K562 (cell line): ENCODE results near the gene SERPINA1. TPM values are rescaled to one million over a fixed set of nuclear protein-coding genes. Genes with fewer than 3 reads are reported as not detected.

ENCODE experiments used
- ATAC-seq: fragments of 200-7000 bp; cut with Tn5 transposase; 3 replicates; pipeline ENCODE4 v1.9.1; 2020; ENCODE audit warnings: moderate library complexity
- BruUV-seq: library from RNA; stranded (reverse); fragments of 400-500 nt; replicated peaks from 2 replicates; lab custom pipeline; 2021; lab: Mats Ljungman, UMichigan
- CTCF ChIA-PET: fragments of 300-600 bp; formaldehyde crosslinking; extraction: SDS; loops from one replicate; lab custom pipeline; 2021; ENCODE audit warnings: low intra/inter-chr PET ratio; lab: Yijun Ruan, JAX
- POLR2A ChIA-PET: fragments of 300-600, 350-650 bp; sonication (Branson Sonifier 250); formaldehyde crosslinking; extraction: SDS; loops from one replicate; lab custom pipeline; 2021; ENCODE audit warnings: antibody characterized with exemption, inconsistent platforms; lab: Yijun Ruan, JAX
- DNase-seq, 4 experiments: peaks; one replicate each; pipeline versions ENCODE4 v3.0.0 to v3.0.0-alpha.2; 2011 to 2018; ENCODE audit warnings: low spot score in 3 of 4, mixed read lengths in 3 of 4; ENCODE audit errors: extremely low read depth in 1 of 4
- FAIRE-seq: peaks from 2 replicates; lab custom pipeline; 2011; peaks lifted over from hg19 to GRCh38; lab: Jason Lieb, UNC
- H2AFZ ChIP-seq: 2 replicates; pipeline ENCODE4 v1.6.0; 2011; ENCODE audit warnings: low read depth, low read length, control low read depth, inconsistent platforms
- H3K27ac ChIP-seq: fragments of 200-600 bp; 3 replicates; pipeline ENCODE4 v1.8.0; 2011; ENCODE audit warnings: low read depth, mild to moderate bottlenecking, control low read depth, inconsistent platforms, low read length, moderate library complexity, mixed read lengths; ENCODE audit errors: extremely low read depth
- H3K27me3 ChIP-seq, 2 experiments: fragments of 300-600 bp in 1 of 2; 2 replicates in 1 of 2; 3 replicates in 1 of 2; pipeline versions ENCODE4 v1.6.0 to v1.8.0; 2011; ENCODE audit warnings: inconsistent platforms in 2 of 2, low read length in 2 of 2, mild to moderate bottlenecking in 1 of 2, mixed read lengths in 1 of 2, moderate library complexity in 1 of 2; ENCODE audit not compliant: control insufficient read depth in 2 of 2, insufficient read depth in 2 of 2
- H3K36me3 ChIP-seq: fragments of 300-600 bp; 3 replicates; pipeline ENCODE4 v1.8.0; 2011; ENCODE audit warnings: mild to moderate bottlenecking, low read length, inconsistent platforms; ENCODE audit not compliant: control insufficient read depth, insufficient read depth
- H3K4me1 ChIP-seq, 2 experiments: fragments of 200-600 bp in 1 of 2; replicated peaks in 1 of 2; 2 replicates in 1 of 2; 3 replicates in 1 of 2; pipeline versions ENCODE4 v1.5.1 to v1.8.0; 2011; ENCODE audit warnings: inconsistent platforms in 2 of 2, low read length in 2 of 2, mild to moderate bottlenecking in 1 of 2, mixed read lengths in 1 of 2, moderate library complexity in 1 of 2; ENCODE audit not compliant: control insufficient read depth in 2 of 2, insufficient read depth in 2 of 2
- H3K4me2 ChIP-seq: 2 replicates; pipeline ENCODE4 v1.6.1; 2011; ENCODE audit warnings: low read length, control low read depth, inconsistent platforms, mixed read lengths; ENCODE audit not compliant: insufficient read depth
- H3K4me3 ChIP-seq: fragments of 200-600 bp; sonication (generic), shearing (Covaris generic); 2 replicates; pipeline ENCODE4 v1.5.1; 2016; ENCODE audit warnings: control low read depth, inconsistent platforms
- H3K79me2 ChIP-seq: fragments of 200-600 bp; 3 replicates; pipeline ENCODE4 v1.8.0; 2011; ENCODE audit warnings: low read length, inconsistent platforms; ENCODE audit not compliant: control insufficient read depth, insufficient read depth
- H3K9ac ChIP-seq, 2 experiments: 2 replicates each; pipeline versions ENCODE4 v1.6.0 to v1.6.1; 2011; ENCODE audit warnings: low read depth in 2 of 2, low read length in 2 of 2, control low read depth in 1 of 2, inconsistent platforms in 1 of 2, mild to moderate bottlenecking in 1 of 2, mixed read lengths in 1 of 2; ENCODE audit not compliant: insufficient read depth in 1 of 2
- H3K9me1 ChIP-seq: one replicate; pipeline ENCODE4 v1.6.0; 2011; ENCODE audit warnings: inconsistent platforms, mild to moderate bottlenecking, low read length, moderate library complexity; ENCODE audit not compliant: control insufficient read depth, insufficient read depth
- H3K9me3 ChIP-seq: replicated peaks from 2 replicates; pipeline ENCODE4 v1.5.1; 2011; ENCODE audit warnings: low read depth, low read length, inconsistent platforms; ENCODE audit not compliant: control insufficient read depth, insufficient read depth
- H4K20me1 ChIP-seq: replicated peaks from 2 replicates; pipeline ENCODE4 v1.6.1; 2011; ENCODE audit warnings: low read length, inconsistent platforms, mixed read lengths; ENCODE audit not compliant: control insufficient read depth, insufficient read depth
- EP300 ChIP-seq: IDR thresholded peaks from 2 replicates; pipeline ENCODE4 v1.6.1; 2012; ENCODE audit warnings: low read length, improper control_type of control experiment
- HDGF ChIP-seq: fragments of 450-650 bp; IDR thresholded peaks from 2 replicates; pipeline ENCODE4 v1.6.1; 2016
- HMG20A ChIP-seq: fragments of 450-650 bp; formaldehyde crosslinking; conservative IDR thresholded peaks from 2 replicates; pipeline ENCODE4 v1.4.0; 2020; ENCODE audit warnings: mild to moderate bottlenecking, mixed read lengths
- MECOM ChIP-seq: fragments of 250-450 bp; sonication (Bioruptor Pico); IDR thresholded peaks from 2 replicates; pipeline ENCODE4 v1.8.0; 2022; ENCODE audit warnings: inconsistent platforms
- RAD21 ChIP-seq, 2 experiments: fragments of 250-450 bp in 1 of 2; fragments of 450-650 bp in 1 of 2; sonication (Bioruptor Pico) in 1 of 2; formaldehyde crosslinking in 1 of 2; IDR thresholded peaks in 1 of 2; conservative IDR thresholded peaks in 1 of 2; 2 replicates each; pipeline versions ENCODE4 v1.4.0 to v1.8.0; 2020 to 2022; ENCODE audit warnings: mild to moderate bottlenecking in 2 of 2, moderate library complexity in 1 of 2
- RBM15 ChIP-seq: fragments of 200-400 bp; formaldehyde crosslinking; IDR thresholded peaks from 2 replicates; pipeline ENCODE4 v1.6.1; 2018; ENCODE audit warnings: mild to moderate bottlenecking, low read length, moderate library complexity; ENCODE audit not compliant: insufficient read depth
- SMAD1 ChIP-seq: fragments of 150-350 bp; IDR thresholded peaks from 2 replicates; pipeline ENCODE4 v1.6.1; 2014; ENCODE audit warnings: low read length, low read depth; ENCODE audit not compliant: partially characterized antibody
- ZNF224 ChIP-seq: sonication (generic); formaldehyde crosslinking; IDR thresholded peaks from 2 replicates; pipeline ENCODE4 v1.8.0; 2022; ENCODE audit warnings: mild to moderate bottlenecking, missing genetic modification reagents
- ZNF584 ChIP-seq: fragments of 200-800 bp; sonication (Bioruptor generic); IDR thresholded peaks from 2 replicates; pipeline ENCODE4 v1.6.1; 2016; ENCODE audit warnings: low read depth, mild to moderate bottlenecking, missing genetic modification characterization, missing compliant biosample characterization
- WGBS: fragments of 100-300 bp; shearing (Covaris generic); methylation state at CpG from one replicate; pipeline ENCODE4 v1.1.6; 2016; ENCODE audit warnings: low coverage, mixed read lengths; ENCODE audit not compliant: insufficient coverage; ENCODE audit errors: missing lambda C conversion rate; 5-methylcytosine and 5-hydroxymethylcytosine counted together
- in situ Hi-C: fragments of 300-500 bp; cut with MboI; formaldehyde crosslinking; loops from 4 replicates; pipeline ENCODE4 v1.15.0; 2018; ENCODE audit warnings: inconsistent platforms, mixed read lengths
- intact Hi-C: fragments of 100-400 bp; cut with micrococcal nuclease; formaldehyde crosslinking; loops from 2 replicates; pipeline ENCODE4 v1.14.2; 2022
- polyA plus RNA-seq, 8 experiments: library from polyadenylated mRNA; depleted of rRNA in 4 of 8; stranded (reverse) in 5 of 8; unstranded in 3 of 8; fragments of >200 nt; fragmentation: Nextera tagmentation in 2 of 8; fragmentation: Illumina TruSeq in 1 of 8; extraction: Ambion mirVana in 2 of 8; extraction: Trizol in 1 of 8; gene quantifications; 2 replicates each; pipeline versions ENCODE4 v1.2.1 to v1.2.3, GENCODE V29; 2011 to 2014; ENCODE audit warnings: inconsistent platforms in 1 of 8, missing spikeins in 1 of 8
- total RNA-seq, 7 experiments: library from RNA; depleted of rRNA in 6 of 7; stranded (reverse); fragments of >200 nt in 6 of 7; fragmentation: Illumina TruSeq in 2 of 7; extraction: Trizol in 2 of 7; gene quantifications; 2 replicates each; pipeline versions ENCODE4 v1.2.1 to v1.2.3, GENCODE V29; 2011 to 2021; ENCODE audit warnings: low replicate concordance in 1 of 7
- TF ChIP-seq, protein P1 (sequence below): sonication (generic); formaldehyde crosslinking; IDR thresholded peaks from 2 replicates; pipeline ENCODE4 v1.8.1; 2023; ENCODE audit warnings: mild to moderate bottlenecking, missing genetic modification reagents
- TF ChIP-seq, protein P2 (sequence below): fragments of 250-450 bp; sonication (Bioruptor Pico); IDR thresholded peaks from 2 replicates; pipeline ENCODE4 v1.5.0; 2020; ENCODE audit warnings: mild to moderate bottlenecking
- TF ChIP-seq, protein P3 (sequence below): sonication (generic); formaldehyde crosslinking; IDR thresholded peaks from 2 replicates; pipeline ENCODE4 v1.8.0; 2022; ENCODE audit warnings: mild to moderate bottlenecking, missing genetic modification reagents
- TF ChIP-seq, protein P4 (sequence below): IDR thresholded peaks from 2 replicates; pipeline ENCODE4 v1.6.1; 2012; ENCODE audit warnings: low read depth, low read length, improper control_type of control experiment, borderline replicate concordance

The SERPINA1 gene
- total and polyA plus RNA-seq, 9 of the 15 experiments (the other 6 are each of a cell fraction or from before 2014, with no cell fraction given): 4.1 TPM; not detected in 8

DNA sequence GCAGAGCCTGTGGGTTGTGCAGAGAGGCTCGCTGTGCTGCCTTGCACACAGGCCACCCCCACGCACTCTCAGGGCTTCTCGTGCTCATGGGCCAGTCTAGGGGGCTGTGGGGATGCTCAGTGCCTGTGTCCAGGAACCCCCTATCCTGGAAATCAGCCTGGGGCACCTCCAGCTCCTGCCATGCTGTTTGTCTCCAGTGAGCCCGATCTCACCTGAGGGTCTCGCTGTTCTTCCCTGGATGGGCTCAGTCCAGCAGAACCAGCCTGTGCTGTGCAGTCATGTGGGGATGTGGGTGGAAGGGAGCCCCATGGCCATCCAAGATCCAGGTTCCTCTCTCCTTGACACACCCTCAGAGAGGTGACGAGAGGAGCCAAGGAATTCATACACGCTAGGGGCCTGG, 26.7 kb downstream of the SERPINA1 start:
- no peaks in the 10 kb centered on the region for H3K36me3 ChIP-seq
- no peak for DNase-seq
- no peaks in the 10 kb centered on the region for H3K9me3 ChIP-seq
- TF ChIP-seq, protein P1, sequence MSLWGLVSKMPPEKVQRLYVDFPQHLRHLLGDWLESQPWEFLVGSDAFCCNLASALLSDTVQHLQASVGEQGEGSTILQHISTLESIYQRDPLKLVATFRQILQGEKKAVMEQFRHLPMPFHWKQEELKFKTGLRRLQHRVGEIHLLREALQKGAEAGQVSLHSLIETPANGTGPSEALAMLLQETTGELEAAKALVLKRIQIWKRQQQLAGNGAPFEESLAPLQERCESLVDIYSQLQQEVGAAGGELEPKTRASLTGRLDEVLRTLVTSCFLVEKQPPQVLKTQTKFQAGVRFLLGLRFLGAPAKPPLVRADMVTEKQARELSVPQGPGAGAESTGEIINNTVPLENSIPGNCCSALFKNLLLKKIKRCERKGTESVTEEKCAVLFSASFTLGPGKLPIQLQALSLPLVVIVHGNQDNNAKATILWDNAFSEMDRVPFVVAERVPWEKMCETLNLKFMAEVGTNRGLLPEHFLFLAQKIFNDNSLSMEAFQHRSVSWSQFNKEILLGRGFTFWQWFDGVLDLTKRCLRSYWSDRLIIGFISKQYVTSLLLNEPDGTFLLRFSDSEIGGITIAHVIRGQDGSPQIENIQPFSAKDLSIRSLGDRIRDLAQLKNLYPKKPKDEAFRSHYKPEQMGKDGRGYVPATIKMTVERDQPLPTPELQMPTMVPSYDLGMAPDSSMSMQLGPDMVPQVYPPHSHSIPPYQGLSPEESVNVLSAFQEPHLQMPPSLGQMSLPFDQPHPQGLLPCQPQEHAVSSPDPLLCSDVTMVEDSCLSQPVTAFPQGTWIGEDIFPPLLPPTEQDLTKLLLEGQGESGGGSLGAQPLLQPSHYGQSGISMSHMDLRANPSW (CRISPR knock-in tag): no peak
- TF ChIP-seq MECOM (no peak), HMG20A (CRISPR knock-in tag) (no peak), EP300 (no peak), ZNF584 (CRISPR knock-in tag) (no peak), RAD21 (CRISPR knock-in tag; conservative IDR thresholded peaks at IDR 0.05 in 1 of 2, IDR thresholded peaks at IDR 0.05 in 1 of 2) (no peak), ZNF224 (CRISPR knock-in tag) (no peak), HDGF (no peak), SMAD1 (no peak), RBM15 (no peak)
- TF ChIP-seq, protein P2, sequence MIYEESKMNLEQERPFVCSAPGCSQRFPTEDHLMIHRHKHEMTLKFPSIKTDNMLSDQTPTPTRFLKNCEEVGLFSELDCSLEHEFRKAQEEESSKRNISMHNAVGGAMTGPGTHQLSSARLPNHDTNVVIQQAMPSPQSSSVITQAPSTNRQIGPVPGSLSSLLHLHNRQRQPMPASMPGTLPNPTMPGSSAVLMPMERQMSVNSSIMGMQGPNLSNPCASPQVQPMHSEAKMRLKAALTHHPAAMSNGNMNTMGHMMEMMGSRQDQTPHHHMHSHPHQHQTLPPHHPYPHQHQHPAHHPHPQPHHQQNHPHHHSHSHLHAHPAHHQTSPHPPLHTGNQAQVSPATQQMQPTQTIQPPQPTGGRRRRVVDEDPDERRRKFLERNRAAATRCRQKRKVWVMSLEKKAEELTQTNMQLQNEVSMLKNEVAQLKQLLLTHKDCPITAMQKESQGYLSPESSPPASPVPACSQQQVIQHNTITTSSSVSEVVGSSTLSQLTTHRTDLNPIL (CRISPR knock-in tag): no peak
- TF ChIP-seq, protein P3, sequence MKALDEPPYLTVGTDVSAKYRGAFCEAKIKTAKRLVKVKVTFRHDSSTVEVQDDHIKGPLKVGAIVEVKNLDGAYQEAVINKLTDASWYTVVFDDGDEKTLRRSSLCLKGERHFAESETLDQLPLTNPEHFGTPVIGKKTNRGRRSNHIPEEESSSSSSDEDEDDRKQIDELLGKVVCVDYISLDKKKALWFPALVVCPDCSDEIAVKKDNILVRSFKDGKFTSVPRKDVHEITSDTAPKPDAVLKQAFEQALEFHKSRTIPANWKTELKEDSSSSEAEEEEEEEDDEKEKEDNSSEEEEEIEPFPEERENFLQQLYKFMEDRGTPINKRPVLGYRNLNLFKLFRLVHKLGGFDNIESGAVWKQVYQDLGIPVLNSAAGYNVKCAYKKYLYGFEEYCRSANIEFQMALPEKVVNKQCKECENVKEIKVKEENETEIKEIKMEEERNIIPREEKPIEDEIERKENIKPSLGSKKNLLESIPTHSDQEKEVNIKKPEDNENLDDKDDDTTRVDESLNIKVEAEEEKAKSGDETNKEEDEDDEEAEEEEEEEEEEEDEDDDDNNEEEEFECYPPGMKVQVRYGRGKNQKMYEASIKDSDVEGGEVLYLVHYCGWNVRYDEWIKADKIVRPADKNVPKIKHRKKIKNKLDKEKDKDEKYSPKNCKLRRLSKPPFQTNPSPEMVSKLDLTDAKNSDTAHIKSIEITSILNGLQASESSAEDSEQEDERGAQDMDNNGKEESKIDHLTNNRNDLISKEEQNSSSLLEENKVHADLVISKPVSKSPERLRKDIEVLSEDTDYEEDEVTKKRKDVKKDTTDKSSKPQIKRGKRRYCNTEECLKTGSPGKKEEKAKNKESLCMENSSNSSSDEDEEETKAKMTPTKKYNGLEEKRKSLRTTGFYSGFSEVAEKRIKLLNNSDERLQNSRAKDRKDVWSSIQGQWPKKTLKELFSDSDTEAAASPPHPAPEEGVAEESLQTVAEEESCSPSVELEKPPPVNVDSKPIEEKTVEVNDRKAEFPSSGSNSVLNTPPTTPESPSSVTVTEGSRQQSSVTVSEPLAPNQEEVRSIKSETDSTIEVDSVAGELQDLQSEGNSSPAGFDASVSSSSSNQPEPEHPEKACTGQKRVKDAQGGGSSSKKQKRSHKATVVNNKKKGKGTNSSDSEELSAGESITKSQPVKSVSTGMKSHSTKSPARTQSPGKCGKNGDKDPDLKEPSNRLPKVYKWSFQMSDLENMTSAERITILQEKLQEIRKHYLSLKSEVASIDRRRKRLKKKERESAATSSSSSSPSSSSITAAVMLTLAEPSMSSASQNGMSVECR (CRISPR knock-in tag): no peak
- TF ChIP-seq, protein P4, sequence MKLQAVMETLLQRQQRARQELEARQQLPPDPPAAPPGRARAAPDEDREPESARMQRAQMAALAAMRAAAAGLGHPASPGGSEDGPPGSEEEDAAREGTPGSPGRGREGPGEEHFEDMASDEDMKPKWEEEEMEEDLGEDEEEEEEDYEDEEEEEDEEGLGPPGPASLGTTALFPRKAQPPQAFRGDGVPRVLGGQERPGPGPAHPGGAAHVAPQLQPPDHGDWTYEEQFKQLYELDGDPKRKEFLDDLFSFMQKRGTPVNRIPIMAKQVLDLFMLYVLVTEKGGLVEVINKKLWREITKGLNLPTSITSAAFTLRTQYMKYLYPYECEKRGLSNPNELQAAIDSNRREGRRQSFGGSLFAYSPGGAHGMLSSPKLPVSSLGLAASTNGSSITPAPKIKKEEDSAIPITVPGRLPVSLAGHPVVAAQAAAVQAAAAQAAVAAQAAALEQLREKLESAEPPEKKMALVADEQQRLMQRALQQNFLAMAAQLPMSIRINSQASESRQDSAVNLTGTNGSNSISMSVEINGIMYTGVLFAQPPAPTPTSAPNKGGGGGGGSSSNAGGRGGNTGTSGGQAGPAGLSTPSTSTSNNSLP: no peak
- TF ChIP-seq, all 486 proteins: peak for 0
- Histone ChIP-seq H3K4me2 (no peak overlapping the region), H3K79me2 (no peaks in the 10 kb centered on the region), H4K20me1 (no peaks in the 10 kb centered on the region), H3K4me1 (no peaks in the 10 kb centered on the region), H3K9me1 (no peaks in the 10 kb centered on the region), H2AFZ (no peak overlapping the region), H3K4me3 (no peak overlapping the region), H3K27me3 (peaks cover 0 to 5% of the 10 kb centered on the region in 2 experiments; a peak in 1 of 5 replicates), H3K9ac (no peak overlapping the region), H3K27ac (no peak overlapping the region)
- FAIRE-seq (no peak), ATAC-seq (no peak)
- ChIA-PET CTCF (no interaction called here), POLR2A (no interaction called here)
- intact Hi-C loops (no loop called here), in situ Hi-C loops (no loop called here)
- 0% methylated on average over 2 of the region's 7 CpGs for WGBS
- BruUV-seq: no TSS peak
